WTC11 (cell line): ENCODE measurements around the gene CELF4. TPM values are rescaled to one million over a fixed set of nuclear protein-coding genes. Genes with fewer than 3 reads are reported as not detected.

Source experiments
- ATAC-seq: fragments of 200-7000 bp; cut with Tn5 transposase; 2 replicates; pipeline ENCODE4 v1.10.0; 2021; ENCODE audit warnings: mild to moderate bottlenecking, moderate library complexity
- CTCF ChIA-PET: fragments of 300-600 bp; sonication (Branson Sonifier 250); formaldehyde crosslinking; loops from one replicate; lab custom pipeline; 2021; ENCODE audit warnings: antibody characterized with exemption; lab: Charles Lee
- POLR2A ChIA-PET: fragments of 350-600 bp; sonication (Branson Sonifier 250); formaldehyde crosslinking; loops from one replicate; lab custom pipeline; 2021; ENCODE audit warnings: antibody characterized with exemption; lab: Charles Lee
- DNase-seq: peaks from one replicate; pipeline ENCODE4 v3.0.0; 2021; ENCODE audit warnings: low spot score
- H3K27ac Mint-ChIP-seq: 2 replicates; pipeline ENCODE4 v1.8.0; 2021; ENCODE audit warnings: mixed read lengths
- H3K27me3 Mint-ChIP-seq: 2 replicates; pipeline ENCODE4 v1.8.0; 2021; ENCODE audit warnings: low read depth, mild to moderate bottlenecking, moderate library complexity, mixed read lengths
- H3K36me3 Mint-ChIP-seq: 2 replicates; pipeline ENCODE4 v1.8.0; 2021; ENCODE audit warnings: mixed read lengths
- H3K4me1 Mint-ChIP-seq: 2 replicates; pipeline ENCODE4 v1.8.0; 2022; ENCODE audit warnings: mixed read lengths
- H3K4me3 Mint-ChIP-seq: 2 replicates; pipeline ENCODE4 v1.8.0; 2021; ENCODE audit warnings: mild to moderate bottlenecking, moderate library complexity, mixed read lengths
- H3K9me3 Mint-ChIP-seq: 2 replicates; pipeline ENCODE4 v1.8.0; 2021; ENCODE audit warnings: mixed read lengths
- ATF1 ChIP-seq: sonication (generic); formaldehyde crosslinking; IDR thresholded peaks from 2 replicates; pipeline ENCODE4 v1.8.1; 2023; ENCODE audit warnings: mild to moderate bottlenecking, moderate library complexity, missing genetic modification reagents
- ATF6 ChIP-seq: sonication (generic); formaldehyde crosslinking; IDR thresholded peaks from 2 replicates; pipeline ENCODE4 v1.8.1; 2023; ENCODE audit warnings: mild to moderate bottlenecking, missing genetic modification reagents
- CREB1 ChIP-seq: sonication (generic); formaldehyde crosslinking; IDR thresholded peaks from 2 replicates; pipeline ENCODE4 v1.8.0; 2023; ENCODE audit warnings: mild to moderate bottlenecking, missing genetic modification reagents
- EMX1 ChIP-seq: fragments of 250-450 bp; sonication (Bioruptor Pico); IDR thresholded peaks from 2 replicates; pipeline ENCODE4 v1.8.0; 2021; ENCODE audit warnings: mild to moderate bottlenecking
- ETV6 ChIP-seq: sonication (generic); formaldehyde crosslinking; IDR thresholded peaks from 2 replicates; pipeline ENCODE4 v1.8.1; 2022; ENCODE audit warnings: mild to moderate bottlenecking, missing genetic modification reagents
- JAZF1 ChIP-seq: fragments of 250-450 bp; sonication (Bioruptor Pico); IDR thresholded peaks from 2 replicates; pipeline ENCODE4 v1.9.0; 2021; ENCODE audit warnings: moderate library complexity, mild to moderate bottlenecking, inconsistent platforms
- NR3C1 ChIP-seq: sonication (generic); formaldehyde crosslinking; conservative IDR thresholded peaks from 2 replicates; pipeline ENCODE4 v1.8.1; 2023; ENCODE audit warnings: low read depth, mild to moderate bottlenecking, missing genetic modification reagents
- PRDM15 ChIP-seq: sonication (generic); formaldehyde crosslinking; IDR thresholded peaks from 2 replicates; pipeline ENCODE4 v1.8.0; 2022; ENCODE audit warnings: missing genetic modification reagents
- PRRX2 ChIP-seq: fragments of 250-450 bp; sonication (Bioruptor Pico); IDR thresholded peaks from 2 replicates; pipeline ENCODE4 v1.8.0; 2021; ENCODE audit warnings: mild to moderate bottlenecking
- USF1 ChIP-seq: sonication (generic); formaldehyde crosslinking; IDR thresholded peaks from 2 replicates; pipeline ENCODE4 v1.8.0; 2022; ENCODE audit warnings: mild to moderate bottlenecking, missing genetic modification reagents
- ZMAT4 ChIP-seq: fragments of 250-450 bp; sonication (Bioruptor Pico); IDR thresholded peaks from 2 replicates; pipeline ENCODE4 v1.9.0; 2021; ENCODE audit warnings: mild to moderate bottlenecking
- ZNF138 ChIP-seq: sonication (generic); formaldehyde crosslinking; conservative IDR thresholded peaks from 2 replicates; pipeline ENCODE4 v1.8.1; 2022; ENCODE audit warnings: mild to moderate bottlenecking, moderate library complexity, missing genetic modification reagents
- total RNA-seq: library from RNA; stranded (reverse); gene quantifications from 3 replicates; pipeline ENCODE4 v1.2.3, GENCODE V29; 2021
- TF ChIP-seq, protein P1 (sequence below): sonication (generic); formaldehyde crosslinking; IDR thresholded peaks from 2 replicates; pipeline ENCODE4 v1.8.1; 2022; ENCODE audit warnings: mild to moderate bottlenecking, moderate library complexity, missing genetic modification reagents
- TF ChIP-seq, protein P2 (sequence below): sonication (generic); formaldehyde crosslinking; IDR thresholded peaks from 2 replicates; pipeline ENCODE4 v1.8.1; 2023; ENCODE audit warnings: mild to moderate bottlenecking, moderate library complexity, missing genetic modification reagents
- TF ChIP-seq, protein P3 (sequence below): sonication (generic); formaldehyde crosslinking; IDR thresholded peaks from 2 replicates; pipeline ENCODE4 v1.8.1; 2023; ENCODE audit warnings: mild to moderate bottlenecking, missing genetic modification reagents, borderline replicate concordance
- TF ChIP-seq, protein P4 (sequence below): sonication (generic); formaldehyde crosslinking; IDR thresholded peaks from 2 replicates; pipeline ENCODE4 v1.8.0; 2022; ENCODE audit warnings: mild to moderate bottlenecking, missing genetic modification reagents
- TF ChIP-seq, protein P5 (sequence below): sonication (generic); formaldehyde crosslinking; IDR thresholded peaks from 2 replicates; pipeline ENCODE4 v1.8.1; 2022; ENCODE audit warnings: low read depth, mild to moderate bottlenecking, moderate library complexity, missing genetic modification reagents, borderline replicate concordance

CELF4 gene
- total RNA-seq, 1 experiment from 2014 or later: 2.9 TPM

GRCh38 chr18:37335409-37335736 lies 230.2 kb downstream of the CELF4 start (continued):
- TF ChIP-seq USF1 (CRISPR knock-in tag): no peak
- TF ChIP-seq, all 79 proteins: peak for 0

- ChIA-PET POLR2A (interaction anchor here (0.5 kb wide), 1 partner anchor 127 kb away, joined by 6 read pairs; no protein-coding TSS in a partner anchor), CTCF (interaction anchor here (0.6 to 5.7 kb wide), 5 partner anchors 8 to 146 kb away, joined by 3 to 26 read pairs (median 5); no protein-coding TSS in a partner anchor)
- TF ChIP-seq, protein P1, sequence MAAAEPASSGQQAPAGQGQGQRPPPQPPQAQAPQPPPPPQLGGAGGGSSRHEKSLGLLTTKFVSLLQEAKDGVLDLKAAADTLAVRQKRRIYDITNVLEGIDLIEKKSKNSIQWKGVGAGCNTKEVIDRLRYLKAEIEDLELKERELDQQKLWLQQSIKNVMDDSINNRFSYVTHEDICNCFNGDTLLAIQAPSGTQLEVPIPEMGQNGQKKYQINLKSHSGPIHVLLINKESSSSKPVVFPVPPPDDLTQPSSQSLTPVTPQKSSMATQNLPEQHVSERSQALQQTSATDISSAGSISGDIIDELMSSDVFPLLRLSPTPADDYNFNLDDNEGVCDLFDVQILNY (CRISPR knock-in tag): no peak
- TF ChIP-seq, protein P2, sequence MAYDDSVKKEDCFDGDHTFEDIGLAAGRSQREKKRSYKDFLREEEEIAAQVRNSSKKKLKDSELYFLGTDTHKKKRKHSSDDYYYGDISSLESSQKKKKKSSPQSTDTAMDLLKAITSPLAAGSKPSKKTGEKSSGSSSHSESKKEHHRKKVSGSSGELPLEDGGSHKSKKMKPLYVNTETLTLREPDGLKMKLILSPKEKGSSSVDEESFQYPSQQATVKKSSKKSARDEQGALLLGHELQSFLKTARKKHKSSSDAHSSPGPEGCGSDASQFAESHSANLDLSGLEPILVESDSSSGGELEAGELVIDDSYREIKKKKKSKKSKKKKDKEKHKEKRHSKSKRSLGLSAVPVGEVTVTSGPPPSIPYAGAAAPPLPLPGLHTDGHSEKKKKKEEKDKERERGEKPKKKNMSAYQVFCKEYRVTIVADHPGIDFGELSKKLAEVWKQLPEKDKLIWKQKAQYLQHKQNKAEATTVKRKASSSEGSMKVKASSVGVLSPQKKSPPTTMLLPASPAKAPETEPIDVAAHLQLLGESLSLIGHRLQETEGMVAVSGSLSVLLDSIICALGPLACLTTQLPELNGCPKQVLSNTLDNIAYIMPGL: no peak
- TF ChIP-seq JAZF1 (CRISPR knock-in tag) (no peak), PRRX2 (no peak), ATF6 (no peak), PRDM15 (CRISPR knock-in tag) (no peak), ZNF138 (CRISPR knock-in tag) (no peak), ETV6 (CRISPR knock-in tag) (no peak), ZMAT4 (CRISPR knock-in tag) (no peak), EMX1 (no peak), ATF1 (CRISPR knock-in tag) (no peak), CREB1 (CRISPR knock-in tag) (no peak), NR3C1 (CRISPR knock-in tag) (no peak)
- TF ChIP-seq, protein P3, sequence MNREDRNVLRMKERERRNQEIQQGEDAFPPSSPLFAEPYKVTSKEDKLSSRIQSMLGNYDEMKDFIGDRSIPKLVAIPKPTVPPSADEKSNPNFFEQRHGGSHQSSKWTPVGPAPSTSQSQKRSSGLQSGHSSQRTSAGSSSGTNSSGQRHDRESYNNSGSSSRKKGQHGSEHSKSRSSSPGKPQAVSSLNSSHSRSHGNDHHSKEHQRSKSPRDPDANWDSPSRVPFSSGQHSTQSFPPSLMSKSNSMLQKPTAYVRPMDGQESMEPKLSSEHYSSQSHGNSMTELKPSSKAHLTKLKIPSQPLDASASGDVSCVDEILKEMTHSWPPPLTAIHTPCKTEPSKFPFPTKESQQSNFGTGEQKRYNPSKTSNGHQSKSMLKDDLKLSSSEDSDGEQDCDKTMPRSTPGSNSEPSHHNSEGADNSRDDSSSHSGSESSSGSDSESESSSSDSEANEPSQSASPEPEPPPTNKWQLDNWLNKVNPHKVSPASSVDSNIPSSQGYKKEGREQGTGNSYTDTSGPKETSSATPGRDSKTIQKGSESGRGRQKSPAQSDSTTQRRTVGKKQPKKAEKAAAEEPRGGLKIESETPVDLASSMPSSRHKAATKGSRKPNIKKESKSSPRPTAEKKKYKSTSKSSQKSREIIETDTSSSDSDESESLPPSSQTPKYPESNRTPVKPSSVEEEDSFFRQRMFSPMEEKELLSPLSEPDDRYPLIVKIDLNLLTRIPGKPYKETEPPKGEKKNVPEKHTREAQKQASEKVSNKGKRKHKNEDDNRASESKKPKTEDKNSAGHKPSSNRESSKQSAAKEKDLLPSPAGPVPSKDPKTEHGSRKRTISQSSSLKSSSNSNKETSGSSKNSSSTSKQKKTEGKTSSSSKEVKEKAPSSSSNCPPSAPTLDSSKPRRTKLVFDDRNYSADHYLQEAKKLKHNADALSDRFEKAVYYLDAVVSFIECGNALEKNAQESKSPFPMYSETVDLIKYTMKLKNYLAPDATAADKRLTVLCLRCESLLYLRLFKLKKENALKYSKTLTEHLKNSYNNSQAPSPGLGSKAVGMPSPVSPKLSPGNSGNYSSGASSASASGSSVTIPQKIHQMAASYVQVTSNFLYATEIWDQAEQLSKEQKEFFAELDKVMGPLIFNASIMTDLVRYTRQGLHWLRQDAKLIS: no peak
- TF ChIP-seq, protein P4, sequence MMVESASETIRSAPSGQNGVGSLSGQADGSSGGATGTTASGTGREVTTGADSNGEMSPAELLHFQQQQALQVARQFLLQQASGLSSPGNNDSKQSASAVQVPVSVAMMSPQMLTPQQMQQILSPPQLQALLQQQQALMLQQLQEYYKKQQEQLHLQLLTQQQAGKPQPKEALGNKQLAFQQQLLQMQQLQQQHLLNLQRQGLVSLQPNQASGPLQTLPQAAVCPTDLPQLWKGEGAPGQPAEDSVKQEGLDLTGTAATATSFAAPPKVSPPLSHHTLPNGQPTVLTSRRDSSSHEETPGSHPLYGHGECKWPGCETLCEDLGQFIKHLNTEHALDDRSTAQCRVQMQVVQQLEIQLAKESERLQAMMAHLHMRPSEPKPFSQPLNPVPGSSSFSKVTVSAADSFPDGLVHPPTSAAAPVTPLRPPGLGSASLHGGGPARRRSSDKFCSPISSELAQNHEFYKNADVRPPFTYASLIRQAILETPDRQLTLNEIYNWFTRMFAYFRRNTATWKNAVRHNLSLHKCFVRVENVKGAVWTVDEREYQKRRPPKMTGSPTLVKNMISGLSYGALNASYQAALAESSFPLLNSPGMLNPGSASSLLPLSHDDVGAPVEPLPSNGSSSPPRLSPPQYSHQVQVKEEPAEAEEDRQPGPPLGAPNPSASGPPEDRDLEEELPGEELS (CRISPR knock-in tag): no peak
- TF ChIP-seq, protein P5, sequence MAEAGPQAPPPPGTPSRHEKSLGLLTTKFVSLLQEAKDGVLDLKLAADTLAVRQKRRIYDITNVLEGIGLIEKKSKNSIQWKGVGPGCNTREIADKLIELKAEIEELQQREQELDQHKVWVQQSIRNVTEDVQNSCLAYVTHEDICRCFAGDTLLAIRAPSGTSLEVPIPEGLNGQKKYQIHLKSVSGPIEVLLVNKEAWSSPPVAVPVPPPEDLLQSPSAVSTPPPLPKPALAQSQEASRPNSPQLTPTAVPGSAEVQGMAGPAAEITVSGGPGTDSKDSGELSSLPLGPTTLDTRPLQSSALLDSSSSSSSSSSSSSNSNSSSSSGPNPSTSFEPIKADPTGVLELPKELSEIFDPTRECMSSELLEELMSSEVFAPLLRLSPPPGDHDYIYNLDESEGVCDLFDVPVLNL (CRISPR knock-in tag): no peak
- Mint-ChIP-seq H3K9me3 (no peaks in the 10 kb centered on the region), H3K36me3 (no peaks in the 10 kb centered on the region), H3K4me1 (peaks cover 5% of the 10 kb centered on the region), H3K4me3 (no peak overlapping the region), H3K27ac (no peak overlapping the region), H3K27me3 (peaks cover 2% of the 10 kb centered on the region; the same call in 1 of the 2 replicates)
- DNase-seq (no peak), ATAC-seq (no peak)
Measured at GRCh38 chr18:37334631-37335408, 230.8 kb downstream of the CELF4 start.
